Activated naive CD4-positive, alpha-beta T cell treated with anti-CD3 and anti-CD28 coated beads, Interleukin-2, amount 10 ng/mL, durations not matched to agents 7 days and 5 days (primary cell): ENCODE data around the gene INPP5D.
A peak's percentile ranks its signal among the peaks of the same experiment; 100 is the strongest.
"Not testable (repeated sequence)": the region's sequence is repeated elsewhere in the genome, so short reads cannot be mapped to it uniquely, and the experiment has no call there.

Experiments used
- CTCF ChIA-PET: fragments of 350-600 bp; sonication (Branson Sonifier 250); formaldehyde crosslinking; loops from one replicate; lab custom pipeline; 2021; ENCODE audit warnings: antibody characterized with exemption; lab: Charles Lee
- DNase-seq: peaks from one replicate; pipeline ENCODE4 v3.0.0-alpha.2; 2020
- H3K27ac Mint-ChIP-seq: one replicate; pipeline ENCODE4 v1.8.0; 2021; ENCODE audit warnings: mild to moderate bottlenecking, moderate library complexity, mixed read lengths
- H3K27me3 Mint-ChIP-seq: one replicate; pipeline ENCODE4 v1.8.0; 2021; ENCODE audit warnings: mild to moderate bottlenecking, mixed read lengths
- H3K36me3 Mint-ChIP-seq: one replicate; pipeline ENCODE4 v1.8.0; 2021; ENCODE audit warnings: mixed read lengths
- H3K4me1 Mint-ChIP-seq: one replicate; pipeline ENCODE4 v1.8.0; 2021; ENCODE audit warnings: mixed read lengths
- H3K4me3 Mint-ChIP-seq: one replicate; pipeline ENCODE4 v1.8.0; 2021; ENCODE audit warnings: mild to moderate bottlenecking, moderate library complexity, mixed read lengths
- H3K9me3 Mint-ChIP-seq: one replicate; pipeline ENCODE4 v1.8.0; 2021; ENCODE audit warnings: mixed read lengths

INPP5D gene

DNA sequence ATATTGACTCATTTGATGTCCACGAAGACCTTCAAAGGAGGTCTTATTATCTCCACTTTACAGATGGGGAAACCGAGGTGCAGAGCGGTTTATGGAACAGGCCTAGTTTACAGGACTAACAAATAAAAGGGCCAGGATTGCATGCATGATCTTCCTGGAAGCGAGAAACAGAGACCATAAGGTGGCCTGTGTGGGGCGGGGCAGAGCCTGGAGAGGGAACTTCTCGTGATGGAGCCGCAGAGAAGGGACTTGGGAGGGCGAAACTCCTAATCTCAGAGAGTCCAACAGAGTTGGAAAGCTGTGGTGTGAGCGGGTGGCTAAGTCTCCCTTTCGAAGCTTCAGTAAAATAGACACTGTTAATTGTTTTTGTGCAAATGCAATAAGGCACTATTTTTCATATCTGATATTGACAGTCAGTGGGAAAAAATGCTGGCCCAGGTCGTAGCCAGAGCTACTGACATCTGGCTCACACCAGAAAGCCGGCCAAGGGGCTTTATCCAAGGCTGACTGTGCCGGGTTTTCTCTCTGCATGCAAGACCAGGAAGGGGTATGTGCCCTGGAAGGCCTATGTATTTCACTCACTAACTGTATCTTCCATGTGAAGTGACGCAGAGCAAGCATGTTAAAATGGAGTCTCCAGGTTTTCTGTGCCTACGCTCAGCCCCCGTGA lies 4.5 kb downstream of the INPP5D start:
- Mint-ChIP-seq H3K9me3 (no peaks in the 10 kb centered on the region), H3K36me3 (peaks cover 63% of the 10 kb centered on the region), H3K27me3 (no peaks in the 10 kb centered on the region), H3K27ac (peak overlapping the region; percentile 33), H3K4me3 (peak overlapping the region; percentile 53), H3K4me1 (peaks cover 61% of the 10 kb centered on the region)
- CTCF ChIA-PET = interaction anchor here (1.1 to 1.5 kb wide), 2 partner anchors 10 to 186 kb away, joined by 3 read pairs; no protein-coding TSS in a partner anchor
- DNase-seq = no peak

DNA sequence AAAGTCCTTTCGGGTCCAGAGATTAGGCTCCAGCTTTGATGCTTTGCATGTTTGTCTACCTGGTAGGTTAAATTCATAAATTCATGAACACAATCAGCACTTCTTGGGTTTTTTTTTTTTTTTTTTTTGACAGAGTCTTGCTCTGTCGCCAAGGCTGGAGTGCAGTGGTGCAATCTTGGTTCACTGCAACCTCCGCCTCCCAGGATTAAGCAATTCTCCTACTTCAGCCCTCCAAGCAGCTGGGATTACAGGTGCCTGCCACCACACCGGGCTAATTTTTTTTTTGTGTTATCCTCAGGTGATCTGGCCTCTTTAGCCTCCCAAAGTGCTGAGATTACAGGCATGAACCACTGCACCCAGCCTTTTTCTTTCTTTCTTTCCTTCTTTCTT lies 5.1 kb downstream of the INPP5D start:
- H3K27me3 Mint-ChIP-seq, DNase-seq, H3K9me3 Mint-ChIP-seq, H3K4me3 Mint-ChIP-seq, H3K27ac Mint-ChIP-seq: not testable (repeated sequence)
- Mint-ChIP-seq H3K36me3 (peaks cover 68% of the 10 kb centered on the region), H3K4me1 (peaks cover 61% of the 10 kb centered on the region)
- CTCF ChIA-PET = interaction anchor here (1.1 kb wide), 1 partner anchor 11 kb away, joined by 3 read pairs; no protein-coding TSS in a partner anchor

DNA sequence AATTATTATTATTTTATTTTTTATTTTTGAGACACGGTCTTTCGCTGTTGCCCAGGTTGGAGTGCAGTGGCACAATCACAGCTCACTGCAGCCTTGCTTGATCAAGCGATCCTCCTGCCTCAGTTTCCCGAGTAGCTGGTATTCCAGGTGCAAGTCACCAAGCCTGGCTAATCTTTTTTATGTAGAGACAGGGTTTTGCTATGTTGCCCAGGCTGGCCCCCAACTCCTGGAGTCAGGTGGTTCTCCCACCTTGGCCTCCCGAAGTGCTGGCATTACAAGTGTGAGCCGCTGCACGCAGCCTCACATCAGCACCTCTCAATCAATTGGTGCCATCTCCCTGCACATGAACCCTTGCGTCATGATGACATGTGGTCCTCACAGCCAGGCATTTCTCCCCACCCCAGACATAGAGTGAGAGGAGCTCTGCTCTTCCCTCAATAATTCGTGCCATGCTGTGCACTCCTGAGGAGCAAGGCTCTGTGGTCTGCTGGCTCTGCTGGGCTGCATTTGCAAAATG lies 5.9 kb downstream of the INPP5D start:
- Mint-ChIP-seq H3K9me3 (no peaks in the 10 kb centered on the region), H3K4me3 (no peak overlapping the region), H3K27ac (no peak overlapping the region), H3K27me3 (no peaks in the 10 kb centered on the region), H3K36me3 (peaks cover 69% of the 10 kb centered on the region), H3K4me1 (peaks cover 62% of the 10 kb centered on the region)
- CTCF ChIA-PET = interaction anchor here (1.6 kb wide), 1 partner anchor 12 kb away, joined by 3 read pairs; no protein-coding TSS in a partner anchor
- no peak for DNase-seq

DNA sequence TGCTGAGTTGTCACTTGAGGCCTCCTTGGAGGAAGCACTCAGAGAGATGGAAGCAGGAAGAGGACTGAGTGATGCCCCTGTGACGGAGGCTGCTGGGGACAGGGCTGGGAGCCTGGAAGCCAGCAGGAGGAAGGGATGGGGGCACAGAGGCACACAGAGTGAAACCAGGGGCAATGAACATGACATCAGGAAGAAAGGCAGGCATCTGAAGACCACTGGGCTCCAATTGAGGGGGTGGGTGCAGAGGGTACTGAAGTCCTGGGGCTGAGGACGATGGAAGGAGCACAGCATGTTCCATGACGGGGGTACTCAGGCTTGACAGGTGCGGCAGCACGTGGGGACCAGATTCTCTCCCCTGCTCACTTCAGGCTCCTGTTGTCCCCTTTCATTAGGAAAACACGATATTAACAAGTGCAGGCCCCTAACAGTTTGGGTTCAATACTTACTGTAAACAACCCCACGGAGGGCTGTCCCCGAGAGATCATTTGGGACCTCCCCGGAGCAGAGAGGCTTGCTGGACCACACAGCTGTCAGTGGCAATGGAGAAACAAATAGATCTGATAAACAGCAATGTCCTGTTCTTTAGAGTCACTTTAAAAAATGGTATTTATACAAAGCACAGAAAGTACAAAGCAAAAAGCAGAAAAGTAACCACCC lies 8.7 kb downstream of the INPP5D start:
- H3K4me1 Mint-ChIP-seq = peaks cover 48% of the 10 kb centered on the region
- CTCF ChIA-PET = no interaction called here

DNA sequence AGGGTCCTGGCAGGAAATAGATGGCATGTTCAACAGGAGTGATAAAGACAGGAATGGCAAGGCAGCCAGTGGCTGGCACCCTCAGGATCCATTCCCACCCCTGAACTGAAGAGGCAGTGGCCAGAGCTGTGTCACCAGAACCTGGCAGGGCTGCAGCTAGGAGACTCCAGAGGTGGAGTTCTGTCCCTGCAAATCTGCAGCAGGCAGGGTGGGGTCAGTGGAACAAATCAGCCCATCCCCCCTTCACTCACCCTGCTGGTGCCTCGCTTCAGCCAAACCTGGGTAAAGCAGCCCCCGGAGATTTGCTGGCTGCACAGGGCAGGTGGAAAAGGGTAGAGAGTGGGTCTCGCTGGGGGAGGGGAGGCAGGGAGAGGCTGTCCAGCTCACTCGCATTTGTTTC lies 12.7 kb downstream of the INPP5D start:
- peaks cover 5% of the 10 kb centered on the region for H3K9me3 Mint-ChIP-seq
- CTCF ChIA-PET = no interaction called here

More for the DNA sequence above, 8.7 kb downstream of the INPP5D start:
- Mint-ChIP-seq H3K9me3 (peaks cover 5% of the 10 kb centered on the region), H3K4me3 (no peak overlapping the region), H3K27me3 (no peaks in the 10 kb centered on the region), H3K36me3 (peaks cover 57% of the 10 kb centered on the region), H3K27ac (no peak overlapping the region)
- no peak for DNase-seq

DNA sequence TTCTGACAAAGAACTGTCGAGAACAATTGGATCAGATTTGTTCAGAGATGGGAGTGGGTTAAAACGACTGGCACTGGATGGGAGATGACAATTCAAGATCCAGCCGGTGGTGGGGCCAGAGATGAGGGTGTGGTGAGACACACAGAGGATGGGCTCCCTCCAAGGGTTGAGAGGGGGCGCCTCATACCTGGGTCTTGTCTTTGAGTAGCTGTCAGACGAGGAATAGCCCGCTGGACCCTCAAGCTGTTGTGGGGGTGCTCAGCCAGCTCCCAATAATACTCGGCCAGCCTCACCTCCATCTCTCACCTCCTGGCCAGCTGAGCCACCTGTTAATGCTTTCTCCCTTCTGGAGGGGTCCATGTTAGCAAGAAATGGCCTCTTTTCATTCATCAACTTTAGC lies 14.0 kb downstream of the INPP5D start:
- DNase-seq = no peak
- Mint-ChIP-seq H3K36me3 (peaks cover 36% of the 10 kb centered on the region), H3K4me3 (no peak overlapping the region), H3K9me3 (peaks cover 5% of the 10 kb centered on the region), H3K27me3 (no peaks in the 10 kb centered on the region), H3K4me1 (peaks cover 27% of the 10 kb centered on the region), H3K27ac (no peak overlapping the region)
- CTCF ChIA-PET = interaction anchor here (0.7 to 1.1 kb wide), 2 partner anchors 10 to 160 kb away, joined by 3 read pairs; no protein-coding TSS in a partner anchor

More for the DNA sequence above, 12.7 kb downstream of the INPP5D start:
- no peak overlapping the region for H3K27ac Mint-ChIP-seq
- DNase-seq = no peak
- peaks cover 36% of the 10 kb centered on the region for H3K36me3 Mint-ChIP-seq
- peaks cover 22% of the 10 kb centered on the region for H3K4me1 Mint-ChIP-seq
- no peaks in the 10 kb centered on the region for H3K27me3 Mint-ChIP-seq
- H3K4me3 Mint-ChIP-seq = no peak overlapping the region

DNA sequence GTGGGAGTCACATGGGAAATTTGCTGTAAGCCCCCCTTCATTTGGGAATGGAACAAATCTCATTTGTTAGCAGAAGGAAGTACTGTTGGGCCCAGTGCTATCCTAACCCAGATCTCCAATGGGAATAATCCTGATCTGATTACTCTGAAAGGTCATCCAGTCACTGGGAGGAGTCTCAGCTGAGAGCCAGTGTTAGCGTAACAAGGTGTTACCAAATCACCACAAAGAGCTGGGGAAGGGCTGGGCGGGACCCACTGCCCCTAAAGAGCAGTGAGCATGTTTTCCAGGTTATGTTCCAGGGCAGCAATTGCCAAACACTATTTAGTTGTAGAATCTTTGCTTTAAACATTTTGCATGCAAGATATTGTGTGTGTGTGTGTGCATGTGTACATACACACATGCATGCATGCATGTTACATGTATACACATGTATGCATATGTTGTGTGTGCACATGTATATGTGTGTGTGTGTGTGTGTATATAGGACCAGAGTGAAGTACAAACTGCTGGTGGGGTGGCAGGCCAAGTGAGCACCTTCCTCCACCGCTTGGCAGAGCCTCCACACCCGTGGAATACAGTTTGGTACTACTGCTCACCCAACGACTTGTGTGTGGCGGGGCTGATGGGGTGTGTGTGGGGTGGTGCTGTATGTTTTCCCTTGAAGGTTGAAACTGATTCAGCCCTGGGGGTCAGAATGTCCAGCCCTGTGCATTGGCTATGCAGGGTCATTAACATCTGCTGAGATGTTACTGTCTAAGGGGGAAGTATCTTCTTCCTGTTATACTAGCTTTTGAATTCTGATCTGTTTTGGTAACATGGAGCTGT lies 15.2 kb downstream of the INPP5D start:
- Mint-ChIP-seq H3K4me3 (no peak overlapping the region), H3K27me3 (no peaks in the 10 kb centered on the region), H3K4me1 (peaks cover 30% of the 10 kb centered on the region), H3K27ac (no peak overlapping the region), H3K9me3 (peaks cover 5% of the 10 kb centered on the region), H3K36me3 (peaks cover 38% of the 10 kb centered on the region)
- DNase-seq = peak; percentile 41
- CTCF ChIA-PET = interaction anchor here (1.6 to 4.3 kb wide), 2 partner anchors 15 to 21 kb away, joined by 9 to 16 read pairs; partner anchors contain the start of gene INPP5D

DNA sequence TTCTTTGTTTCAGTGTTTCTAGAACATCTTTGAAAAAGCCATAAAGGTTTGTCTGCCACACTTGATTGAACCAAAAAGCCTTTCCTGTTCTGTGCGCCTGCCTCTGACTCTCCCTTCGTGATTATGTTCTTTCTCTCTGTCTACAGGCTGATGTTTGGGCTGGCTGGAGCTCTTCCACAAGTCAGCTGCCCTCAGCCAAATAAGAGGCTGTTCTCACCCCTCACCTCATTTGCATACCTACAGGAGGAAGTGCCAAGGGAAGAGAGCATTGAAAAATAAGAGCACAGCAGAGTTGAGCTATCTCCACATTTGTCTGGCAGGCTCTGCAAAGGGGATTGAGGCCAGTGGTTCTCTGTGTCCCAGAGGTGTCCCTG lies 15.8 kb downstream of the INPP5D start:
- DNase-seq = peak; percentile 62
- Mint-ChIP-seq H3K27ac (no peak overlapping the region), H3K36me3 (peaks cover 36% of the 10 kb centered on the region), H3K27me3 (no peaks in the 10 kb centered on the region), H3K9me3 (peaks cover 5% of the 10 kb centered on the region), H3K4me1 (peaks cover 36% of the 10 kb centered on the region), H3K4me3 (no peak overlapping the region)
- CTCF ChIA-PET = interaction anchor here (1.6 to 4.3 kb wide), 2 partner anchors 15 to 22 kb away, joined by 9 to 16 read pairs; partner anchors contain the start of gene INPP5D

DNA sequence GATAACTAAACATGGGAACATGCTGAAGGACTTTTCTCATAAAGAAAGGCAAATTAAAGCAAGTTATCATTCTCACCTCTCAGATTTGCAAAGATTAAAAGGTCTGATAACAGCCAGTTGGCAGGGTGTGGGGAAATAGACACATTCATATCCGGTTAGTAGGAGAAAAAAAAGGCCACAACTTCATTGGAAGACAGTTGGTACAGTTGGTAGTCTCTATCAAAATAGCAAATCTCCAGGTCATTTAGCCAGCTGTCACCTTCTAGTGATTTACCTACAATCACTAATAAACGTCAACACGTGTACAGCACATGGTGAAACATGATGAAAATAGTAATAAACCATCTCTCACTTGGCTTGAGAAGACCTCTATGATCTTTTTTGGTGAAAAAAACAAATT lies 16.6 kb downstream of the INPP5D start:
- Mint-ChIP-seq H3K9me3 (peaks cover 3% of the 10 kb centered on the region), H3K27ac (no peak overlapping the region), H3K36me3 (peaks cover 37% of the 10 kb centered on the region), H3K27me3 (no peaks in the 10 kb centered on the region), H3K4me3 (no peak overlapping the region), H3K4me1 (peaks cover 44% of the 10 kb centered on the region)
- CTCF ChIA-PET = interaction anchor here (1.6 to 4.3 kb wide), 2 partner anchors 16 to 23 kb away, joined by 9 to 16 read pairs; partner anchors contain the start of gene INPP5D
- DNase-seq = no peak

DNA sequence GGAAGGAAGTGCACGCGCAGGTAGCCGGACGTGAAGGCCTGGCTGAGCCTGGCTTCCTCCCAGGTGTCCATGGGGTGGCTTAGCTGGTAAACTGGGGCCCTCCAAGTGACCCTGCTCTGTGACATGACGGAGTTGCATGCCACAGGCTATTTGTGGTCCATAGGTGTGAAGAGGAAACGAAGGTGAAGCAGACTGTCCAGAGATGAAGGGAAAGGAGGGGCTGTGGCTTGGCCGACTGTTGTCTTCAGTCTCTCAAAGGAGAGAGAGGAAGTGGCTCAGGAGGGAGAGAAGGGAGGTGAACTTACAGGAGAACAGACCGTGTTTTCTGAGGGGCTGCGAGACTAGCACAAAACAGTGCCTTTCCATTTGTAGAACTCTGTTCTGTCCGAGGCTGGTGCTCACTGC lies 19.3 kb downstream of the INPP5D start:
- Mint-ChIP-seq H3K27ac (peak overlapping the region; percentile 92), H3K4me3 (peak overlapping the region; percentile 61), H3K36me3 (peaks cover 61% of the 10 kb centered on the region), H3K4me1 (peaks cover 69% of the 10 kb centered on the region), H3K27me3 (no peaks in the 10 kb centered on the region), H3K9me3 (no peaks in the 10 kb centered on the region)
- CTCF ChIA-PET = interaction anchor here (1.2 to 7.9 kb wide), 2 partner anchors 19 to 59 kb away, joined by 3 to 55 read pairs; partner anchors contain the start of gene INPP5D
- DNase-seq = peak; percentile 64

DNA sequence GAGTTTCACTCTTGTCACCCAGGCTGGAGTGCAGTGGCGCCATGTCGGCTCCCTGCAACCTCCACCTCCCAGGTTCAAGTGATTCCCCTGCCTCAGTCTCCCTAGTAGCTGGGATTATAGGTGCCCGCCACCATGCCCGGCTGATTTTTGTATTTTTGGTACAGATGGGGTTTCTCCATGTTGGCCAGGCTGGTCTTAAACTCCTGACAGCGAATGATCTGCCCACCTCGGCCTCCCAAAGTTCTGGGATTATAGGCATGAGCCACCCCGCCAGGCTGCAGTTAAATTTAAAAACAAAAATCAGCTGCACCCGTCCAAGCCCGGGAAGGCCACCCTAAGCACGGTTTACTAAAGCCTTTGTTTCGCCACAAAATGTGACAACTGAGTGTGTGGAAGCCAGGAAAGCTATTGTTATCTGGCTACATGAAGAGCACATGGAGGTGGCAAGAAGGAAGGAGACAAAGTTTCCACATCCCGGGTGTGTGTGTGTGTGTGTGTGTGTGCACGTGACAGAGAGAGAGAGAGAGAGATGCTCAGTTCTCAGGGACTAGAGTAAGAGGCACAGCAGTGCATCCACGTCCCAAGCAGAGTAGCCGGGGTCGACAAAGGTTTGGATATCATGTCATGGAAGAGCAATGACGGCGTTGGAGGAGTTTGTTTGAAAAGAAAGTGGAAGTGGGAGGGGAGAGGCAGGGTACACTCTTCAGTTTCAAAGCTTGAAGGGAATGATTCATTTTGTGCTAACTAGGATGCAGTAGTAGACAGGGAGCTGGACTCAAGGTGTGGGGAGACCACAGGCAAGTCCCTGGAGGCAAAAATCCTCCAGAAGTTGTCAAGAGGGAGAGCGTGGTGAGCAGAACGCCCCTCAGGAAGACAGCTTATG lies 20.1 kb downstream of the INPP5D start:
- peaks cover 76% of the 10 kb centered on the region for H3K4me1 Mint-ChIP-seq
- CTCF ChIA-PET = interaction anchor here (1.2 to 7.9 kb wide), 2 partner anchors 19 to 58 kb away, joined by 3 to 55 read pairs; partner anchors contain the start of gene INPP5D
- DNase-seq = peak; percentile 51
- no peaks in the 10 kb centered on the region for H3K9me3 Mint-ChIP-seq
- H3K27ac Mint-ChIP-seq = peak overlapping the region; percentile 92
- no peaks in the 10 kb centered on the region for H3K27me3 Mint-ChIP-seq
- H3K4me3 Mint-ChIP-seq = peak overlapping the region; percentile 55
- peaks cover 66% of the 10 kb centered on the region for H3K36me3 Mint-ChIP-seq

DNA sequence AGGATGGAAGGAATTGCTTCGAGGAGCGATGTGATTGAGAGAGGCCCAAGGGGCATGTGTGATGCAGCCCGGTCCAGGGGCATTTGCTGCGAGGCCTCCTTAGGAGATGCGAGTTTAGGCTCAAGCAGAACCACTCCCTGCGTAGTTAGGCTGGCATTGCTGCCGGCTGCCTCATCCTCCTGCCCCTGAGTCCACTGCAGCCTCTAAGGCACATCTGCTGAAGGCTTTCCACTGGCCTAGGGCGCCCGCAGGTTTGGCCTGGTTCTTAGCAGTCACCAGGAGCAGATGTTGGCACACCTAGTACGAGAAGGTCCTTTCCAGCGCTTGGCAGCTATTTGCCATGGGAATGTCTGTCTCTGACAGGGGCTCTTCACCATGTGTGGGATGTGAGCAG lies 20.7 kb downstream of the INPP5D start:
- H3K27ac Mint-ChIP-seq = peak overlapping the region; percentile 92
- no peaks in the 10 kb centered on the region for H3K27me3 Mint-ChIP-seq
- peaks cover 72% of the 10 kb centered on the region for H3K36me3 Mint-ChIP-seq
- DNase-seq = no peak
- no peaks in the 10 kb centered on the region for H3K9me3 Mint-ChIP-seq
- H3K4me3 Mint-ChIP-seq = peak overlapping the region; percentile 58
- H3K4me1 Mint-ChIP-seq = peaks cover 82% of the 10 kb centered on the region
- CTCF ChIA-PET = interaction anchor here (1.2 to 7.9 kb wide), 2 partner anchors 20 to 58 kb away, joined by 3 to 55 read pairs; partner anchors contain the start of gene INPP5D
